ENCODE results near the gene FBP1.

Gene FBP1

DNA sequence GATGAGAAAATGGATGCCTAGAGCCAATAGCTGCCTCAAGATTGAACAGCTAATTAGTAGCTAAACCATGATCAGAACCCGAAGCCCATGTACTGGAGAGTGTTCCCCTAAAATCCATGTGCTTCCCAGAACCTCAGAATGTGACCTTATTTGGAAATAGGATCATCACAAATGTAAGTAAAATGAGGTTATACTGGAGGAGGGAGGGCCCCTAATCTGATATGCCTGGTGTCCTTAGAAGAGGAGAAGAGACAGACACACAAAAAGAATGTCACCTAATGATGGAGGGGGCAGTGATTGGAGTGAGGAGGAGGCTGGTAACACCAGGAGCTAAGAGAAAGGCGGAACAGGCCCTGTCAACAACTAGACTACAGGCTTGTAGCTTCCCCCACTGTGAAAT, 41.3 kb upstream of the FBP1 start:
- ATAC-seq, result peak; percentile 13; the same call in 2 of the 3 replicates
- TF ChIP-seq SNAI2 (CRISPR knock-in tag; IDR thresholded peaks at IDR 0.05) (no peak), TOX (CRISPR knock-in tag; IDR thresholded peaks at IDR 0.05; ENCODE audit: borderline replicate concordance) (no peak), ISL1 (CRISPR knock-in tag; IDR thresholded peaks at IDR 0.05) (no peak), RARB (CRISPR knock-in tag; IDR thresholded peaks at IDR 0.05) (no peak), ZNF70 (CRISPR knock-in tag; IDR thresholded peaks at IDR 0.05) (no peak), TSHZ2 (CRISPR knock-in tag; IDR thresholded peaks at IDR 0.05) (no peak), ARNTL (CRISPR knock-in tag; IDR thresholded peaks at IDR 0.05; ENCODE audit: borderline replicate concordance, low read depth) (no peak), ZNF565 (CRISPR knock-in tag; conservative IDR thresholded peaks at IDR 0.05; ENCODE audit: low read depth) (no peak)
- TF ChIP-seq, protein P1, sequence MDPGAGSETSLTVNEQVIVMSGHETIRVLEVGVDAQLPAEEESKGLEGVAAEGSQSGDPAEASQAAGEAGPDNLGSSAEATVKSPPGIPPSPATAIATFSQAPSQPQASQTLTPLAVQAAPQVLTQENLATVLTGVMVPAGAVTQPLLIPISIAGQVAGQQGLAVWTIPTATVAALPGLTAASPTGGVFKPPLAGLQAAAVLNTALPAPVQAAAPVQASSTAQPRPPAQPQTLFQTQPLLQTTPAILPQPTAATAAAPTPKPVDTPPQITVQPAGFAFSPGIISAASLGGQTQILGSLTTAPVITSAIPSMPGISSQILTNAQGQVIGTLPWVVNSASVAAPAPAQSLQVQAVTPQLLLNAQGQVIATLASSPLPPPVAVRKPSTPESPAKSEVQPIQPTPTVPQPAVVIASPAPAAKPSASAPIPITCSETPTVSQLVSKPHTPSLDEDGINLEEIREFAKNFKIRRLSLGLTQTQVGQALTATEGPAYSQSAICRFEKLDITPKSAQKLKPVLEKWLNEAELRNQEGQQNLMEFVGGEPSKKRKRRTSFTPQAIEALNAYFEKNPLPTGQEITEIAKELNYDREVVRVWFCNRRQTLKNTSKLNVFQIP (CRISPR knock-in tag; IDR thresholded peaks at IDR 0.05; ENCODE audit: borderline replicate concordance, low read depth), result no peak
- TF ChIP-seq, protein P2, sequence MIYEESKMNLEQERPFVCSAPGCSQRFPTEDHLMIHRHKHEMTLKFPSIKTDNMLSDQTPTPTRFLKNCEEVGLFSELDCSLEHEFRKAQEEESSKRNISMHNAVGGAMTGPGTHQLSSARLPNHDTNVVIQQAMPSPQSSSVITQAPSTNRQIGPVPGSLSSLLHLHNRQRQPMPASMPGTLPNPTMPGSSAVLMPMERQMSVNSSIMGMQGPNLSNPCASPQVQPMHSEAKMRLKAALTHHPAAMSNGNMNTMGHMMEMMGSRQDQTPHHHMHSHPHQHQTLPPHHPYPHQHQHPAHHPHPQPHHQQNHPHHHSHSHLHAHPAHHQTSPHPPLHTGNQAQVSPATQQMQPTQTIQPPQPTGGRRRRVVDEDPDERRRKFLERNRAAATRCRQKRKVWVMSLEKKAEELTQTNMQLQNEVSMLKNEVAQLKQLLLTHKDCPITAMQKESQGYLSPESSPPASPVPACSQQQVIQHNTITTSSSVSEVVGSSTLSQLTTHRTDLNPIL (CRISPR knock-in tag; IDR thresholded peaks at IDR 0.05; ENCODE audit: low read depth), result no peak
- TF ChIP-seq, protein P3, sequence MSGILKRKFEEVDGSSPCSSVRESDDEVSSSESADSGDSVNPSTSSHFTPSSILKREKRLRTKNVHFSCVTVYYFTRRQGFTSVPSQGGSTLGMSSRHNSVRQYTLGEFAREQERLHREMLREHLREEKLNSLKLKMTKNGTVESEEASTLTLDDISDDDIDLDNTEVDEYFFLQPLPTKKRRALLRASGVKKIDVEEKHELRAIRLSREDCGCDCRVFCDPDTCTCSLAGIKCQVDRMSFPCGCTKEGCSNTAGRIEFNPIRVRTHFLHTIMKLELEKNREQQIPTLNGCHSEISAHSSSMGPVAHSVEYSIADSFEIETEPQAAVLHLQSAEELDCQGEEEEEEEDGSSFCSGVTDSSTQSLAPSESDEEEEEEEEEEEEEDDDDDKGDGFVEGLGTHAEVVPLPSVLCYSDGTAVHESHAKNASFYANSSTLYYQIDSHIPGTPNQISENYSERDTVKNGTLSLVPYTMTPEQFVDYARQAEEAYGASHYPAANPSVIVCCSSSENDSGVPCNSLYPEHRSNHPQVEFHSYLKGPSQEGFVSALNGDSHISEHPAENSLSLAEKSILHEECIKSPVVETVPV (CRISPR knock-in tag; IDR thresholded peaks at IDR 0.05), result no peak

- no peak for ATAC-seq
- no peak for TF ChIP-seq ISL1 (CRISPR knock-in tag; IDR thresholded peaks at IDR 0.05)
Observed at GRCh38 chr9:94680020-94680419, 40.7 kb upstream of the FBP1 start.

GRCh38 chr9:94679587-94679986, 40.3 kb upstream of the FBP1 start:
- no peak for TF ChIP-seq ARNTL (CRISPR knock-in tag; IDR thresholded peaks at IDR 0.05; ENCODE audit: borderline replicate concordance, low read depth)
- ATAC-seq, result no peak

- TF ChIP-seq CSDC2 (CRISPR knock-in tag; IDR thresholded peaks at IDR 0.05) (no peak), ZFP3 (CRISPR knock-in tag; IDR thresholded peaks at IDR 0.05) (no peak), OSR1 (CRISPR knock-in tag; IDR thresholded peaks at IDR 0.05) (no peak), RARB (CRISPR knock-in tag; IDR thresholded peaks at IDR 0.05) (no peak), ZNF8 (CRISPR knock-in tag; IDR thresholded peaks at IDR 0.05) (no peak), PATZ1 (CRISPR knock-in tag; IDR thresholded peaks at IDR 0.05; ENCODE audit: borderline replicate concordance) (no peak), SNAI2 (CRISPR knock-in tag; IDR thresholded peaks at IDR 0.05) (no peak), ZNF565 (CRISPR knock-in tag; conservative IDR thresholded peaks at IDR 0.05; ENCODE audit: low read depth) (no peak), ARNTL (CRISPR knock-in tag; IDR thresholded peaks at IDR 0.05; ENCODE audit: borderline replicate concordance, low read depth) (no peak), TSHZ2 (CRISPR knock-in tag; IDR thresholded peaks at IDR 0.05) (no peak), ZC3H10 (CRISPR knock-in tag; IDR thresholded peaks at IDR 0.05) (no peak), ESRRG (CRISPR knock-in tag; IDR thresholded peaks at IDR 0.05) (no peak), TOX (CRISPR knock-in tag; IDR thresholded peaks at IDR 0.05; ENCODE audit: borderline replicate concordance) (no peak), ISL1 (CRISPR knock-in tag; IDR thresholded peaks at IDR 0.05) (no peak), ZFP30 (CRISPR knock-in tag; IDR thresholded peaks at IDR 0.05) (no peak)
- TF ChIP-seq, protein P1 (CRISPR knock-in tag; IDR thresholded peaks at IDR 0.05; ENCODE audit: borderline replicate concordance, low read depth), result no peak
- TF ChIP-seq, protein P2 (CRISPR knock-in tag; IDR thresholded peaks at IDR 0.05; ENCODE audit: low read depth), result no peak
- no peak for ATAC-seq
Observed at GRCh38 chr9:94677929-94678328, 38.6 kb upstream of the FBP1 start.

Measured in SK-N-SH treated with all-trans-retinoic acid at 6 μM for 48 hours (cell line).